HG03108 (cell line): ENCODE measurements around the gene SH3RF3.

Source experiments
- ATAC-seq: cut with Tn5 transposase; IDR thresholded peaks from one replicate; pipeline ENCODE4 v1.9.1; 2021; ENCODE audit warnings: moderate library complexity; ENCODE audit not compliant: unreplicated experiment

The SH3RF3 gene

GRCh38 chr2:109346601-109347228 is 217.7 kb downstream of the SH3RF3 start:
- ATAC-seq = no peak

GRCh38 chr2:109347626-109348025 is 218.6 kb downstream of the SH3RF3 start:
- ATAC-seq = no peak

- no peak for ATAC-seq
These were observed 219.2 kb downstream of the SH3RF3 start for GRCh38 chr2:109348190-109348589.

- peak; percentile 83 for ATAC-seq
These were observed 219.9 kb downstream of the SH3RF3 start for GRCh38 chr2:109348671-109349502.

GRCh38 chr2:109349503-109350465 is 220.8 kb downstream of the SH3RF3 start:
- ATAC-seq = no peak

- no peak for ATAC-seq
These were observed 221.5 kb downstream of the SH3RF3 start for GRCh38 chr2:109350526-109350925.

- no peak for ATAC-seq
These were observed 222.3 kb downstream of the SH3RF3 start for GRCh38 chr2:109351164-109351756.

GRCh38 chr2:109352056-109352897 is 223.3 kb downstream of the SH3RF3 start:
- no peak for ATAC-seq

GRCh38 chr2:109352898-109353689 is 224.1 kb downstream of the SH3RF3 start:
- ATAC-seq = no peak

GRCh38 chr2:109353806-109354745 is 225.1 kb downstream of the SH3RF3 start:
- ATAC-seq = no peak

GRCh38 chr2:109355192-109355843 is 226.3 kb downstream of the SH3RF3 start:
- ATAC-seq = no peak

- ATAC-seq = no peak
These were observed 227.5 kb downstream of the SH3RF3 start for GRCh38 chr2:109356324-109357035.

- no peak for ATAC-seq
These were observed 235.2 kb downstream of the SH3RF3 start for GRCh38 chr2:109364217-109364616.

GRCh38 chr2:109365131-109365530 is 236.1 kb downstream of the SH3RF3 start:
- ATAC-seq = no peak

- no peak for ATAC-seq
These were observed 238.7 kb downstream of the SH3RF3 start for GRCh38 chr2:109367683-109368082.

- no peak for ATAC-seq
These were observed 239.8 kb downstream of the SH3RF3 start for GRCh38 chr2:109368798-109369197.

- ATAC-seq = no peak
These were observed 240.7 kb downstream of the SH3RF3 start for GRCh38 chr2:109369671-109370191.
